Measurements from ENCODE around the gene TNRC18.

Gene TNRC18

DNA sequence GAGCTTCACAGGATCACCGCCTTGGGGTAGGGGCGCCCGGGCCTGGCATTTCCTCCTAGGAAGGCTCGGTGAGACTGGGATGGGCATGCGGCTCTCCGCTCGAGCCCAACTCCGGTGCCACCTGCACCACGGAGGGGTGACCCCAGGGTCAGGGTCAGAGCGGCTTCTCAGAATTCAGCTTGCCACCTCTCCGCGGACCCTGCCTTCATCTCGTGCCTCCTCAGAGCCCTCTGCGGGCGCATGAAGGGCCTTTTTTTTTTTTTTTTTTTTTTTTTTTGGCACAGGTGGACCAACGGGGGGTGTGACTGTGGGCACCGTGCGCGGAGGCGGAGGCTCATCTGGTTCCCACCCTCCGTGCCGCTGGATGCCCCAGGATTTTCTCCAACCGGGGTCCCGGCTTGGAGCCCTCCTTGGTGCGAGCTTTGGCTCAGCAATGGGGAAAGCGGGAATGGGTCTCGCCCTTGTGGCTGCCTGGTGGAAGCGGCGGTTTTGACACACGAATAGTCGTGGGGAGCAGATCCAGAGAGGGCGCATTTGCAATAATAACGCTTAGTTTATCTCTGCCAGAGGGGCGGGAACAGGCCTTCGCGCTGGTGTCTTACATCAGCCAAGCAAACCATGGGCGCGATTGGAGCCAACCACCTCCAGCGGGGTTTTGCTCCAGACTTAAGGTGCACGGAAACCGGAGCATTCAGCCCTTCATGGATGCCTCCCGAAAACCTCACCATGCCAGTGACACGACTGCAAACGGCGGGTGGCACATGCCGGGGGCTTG is 5.0 kb upstream of the TNRC18 start:
- peak; percentile 57 for DNase-seq

GRCh38 chr7:5426226-5426475 is 2.5 kb upstream of the TNRC18 start:
- no peak for DNase-seq

GRCh38 chr7:5425507-5426225 is 2.0 kb upstream of the TNRC18 start:
- DNase-seq: no peak

DNA sequence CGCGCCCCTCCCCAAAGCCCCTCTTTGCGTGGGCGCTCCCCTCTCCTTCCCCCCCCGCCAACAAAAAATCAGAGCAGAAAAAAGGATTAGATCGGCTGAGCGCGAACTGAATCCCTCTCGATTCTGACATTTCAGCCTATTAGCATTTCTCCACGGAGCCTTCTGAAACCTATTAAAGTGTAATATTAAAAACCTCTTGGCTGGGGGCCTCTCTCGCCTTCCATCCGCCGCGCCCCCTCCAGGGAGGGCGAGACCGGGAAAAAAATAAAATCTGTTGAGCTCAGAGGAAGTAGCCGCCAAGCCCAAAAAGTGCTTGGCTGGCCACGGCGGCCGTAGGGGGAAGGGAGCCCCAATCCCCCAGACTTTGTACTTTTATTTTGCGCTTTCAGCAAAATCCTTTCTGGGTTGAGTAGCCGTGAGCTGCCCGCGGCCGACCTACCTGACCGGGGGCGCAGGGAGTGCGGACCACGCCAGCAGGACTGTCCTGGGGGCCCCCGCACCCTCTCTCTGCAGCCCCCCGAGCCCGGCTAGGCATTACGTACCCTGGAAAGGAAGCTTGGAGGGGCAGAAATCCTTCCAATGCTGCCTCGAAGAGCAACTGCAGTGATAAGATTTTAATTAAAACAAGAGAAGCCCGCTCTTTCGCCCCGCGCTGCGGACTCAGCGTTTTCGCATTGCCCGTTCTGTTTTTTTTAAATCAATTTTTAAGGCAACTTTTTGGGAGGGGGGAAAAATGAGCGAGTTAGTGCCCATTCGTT is 1.3 kb upstream of the TNRC18 start:
- DNase-seq: no peak

DNA sequence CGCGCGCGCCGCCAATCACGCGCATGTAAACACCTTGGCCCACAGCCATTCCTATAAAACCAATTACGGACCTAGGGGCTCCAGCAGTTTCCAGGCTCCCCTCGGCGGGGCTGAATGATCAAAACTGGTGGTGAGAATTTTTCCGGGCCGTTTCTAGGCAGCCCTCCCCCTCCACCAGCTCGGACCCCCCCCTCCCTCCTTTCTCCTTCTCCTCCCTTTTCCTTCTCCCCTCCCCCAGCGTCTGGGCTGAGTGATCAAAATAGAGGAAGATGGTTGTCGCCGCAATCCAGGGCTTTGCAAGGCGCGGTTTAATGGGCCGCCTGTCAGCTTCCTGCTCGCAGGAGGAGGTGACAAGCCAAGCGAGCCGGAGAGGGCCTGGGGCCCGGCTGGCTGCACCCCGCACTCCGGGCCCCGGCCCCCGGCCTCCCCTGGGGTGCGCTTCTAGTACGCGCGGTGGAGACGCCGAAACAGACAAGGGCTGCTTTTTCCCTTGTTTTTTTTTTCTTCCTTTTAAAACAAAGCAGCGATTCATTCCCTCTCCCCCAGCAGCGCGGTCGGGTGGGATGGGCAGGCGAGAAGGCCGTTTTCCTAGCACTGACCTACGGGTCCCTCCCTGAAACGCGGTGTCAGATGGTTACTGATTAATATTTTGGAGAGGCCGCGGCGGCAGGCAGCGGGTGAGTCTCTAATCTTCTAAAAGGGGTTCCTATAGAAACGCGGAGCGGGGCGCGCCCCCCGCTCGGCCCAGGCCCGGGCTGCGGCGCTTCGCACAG is 528 bp upstream of the TNRC18 start:
- peak; percentile 77 for DNase-seq

DNA sequence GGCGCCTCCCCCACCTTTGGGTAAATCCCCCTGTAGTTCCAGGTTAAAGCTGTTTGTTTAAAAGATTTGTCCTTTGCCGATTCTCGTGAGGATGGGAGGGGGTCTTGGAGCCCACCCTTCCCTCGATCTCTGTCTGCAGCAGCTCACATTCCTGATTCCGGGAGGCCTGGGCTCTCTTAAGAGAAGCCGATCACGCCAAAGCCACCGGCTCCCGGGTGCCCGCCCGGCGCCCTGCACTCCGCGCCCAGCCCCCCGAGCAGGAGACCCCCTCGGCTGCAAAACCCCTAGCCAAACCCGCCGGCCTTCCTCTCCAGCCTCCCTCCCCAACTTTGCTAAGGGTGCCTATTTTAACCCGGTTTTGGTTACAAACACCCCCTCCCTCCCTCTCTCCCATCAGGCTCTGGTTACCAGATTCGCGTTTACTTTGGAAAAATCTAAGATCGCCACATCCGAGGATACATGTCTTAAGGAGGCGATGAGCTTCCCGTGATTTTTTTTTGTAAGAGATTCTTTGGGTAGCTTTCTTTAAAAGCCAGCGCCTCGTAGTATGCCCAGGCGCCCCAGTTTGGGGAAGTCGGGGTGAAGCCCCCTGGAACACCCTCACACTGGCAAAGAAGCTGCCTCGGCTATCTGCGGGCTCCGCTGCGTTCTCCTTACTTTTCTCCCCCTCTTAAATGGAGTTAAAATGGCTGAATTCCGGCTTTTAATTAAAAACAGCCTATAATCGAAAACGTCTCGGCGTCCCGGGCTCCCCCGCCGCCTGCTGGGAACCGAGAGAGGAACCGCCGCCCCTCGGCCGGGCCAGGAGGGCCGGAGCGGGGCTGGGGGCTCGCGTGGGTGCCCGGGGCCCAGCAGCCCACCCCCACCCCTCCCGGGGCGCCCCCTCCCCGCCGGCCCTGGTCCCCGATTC is 983 bp downstream of the TNRC18 start:
- peak; percentile 60 for DNase-seq

DNA sequence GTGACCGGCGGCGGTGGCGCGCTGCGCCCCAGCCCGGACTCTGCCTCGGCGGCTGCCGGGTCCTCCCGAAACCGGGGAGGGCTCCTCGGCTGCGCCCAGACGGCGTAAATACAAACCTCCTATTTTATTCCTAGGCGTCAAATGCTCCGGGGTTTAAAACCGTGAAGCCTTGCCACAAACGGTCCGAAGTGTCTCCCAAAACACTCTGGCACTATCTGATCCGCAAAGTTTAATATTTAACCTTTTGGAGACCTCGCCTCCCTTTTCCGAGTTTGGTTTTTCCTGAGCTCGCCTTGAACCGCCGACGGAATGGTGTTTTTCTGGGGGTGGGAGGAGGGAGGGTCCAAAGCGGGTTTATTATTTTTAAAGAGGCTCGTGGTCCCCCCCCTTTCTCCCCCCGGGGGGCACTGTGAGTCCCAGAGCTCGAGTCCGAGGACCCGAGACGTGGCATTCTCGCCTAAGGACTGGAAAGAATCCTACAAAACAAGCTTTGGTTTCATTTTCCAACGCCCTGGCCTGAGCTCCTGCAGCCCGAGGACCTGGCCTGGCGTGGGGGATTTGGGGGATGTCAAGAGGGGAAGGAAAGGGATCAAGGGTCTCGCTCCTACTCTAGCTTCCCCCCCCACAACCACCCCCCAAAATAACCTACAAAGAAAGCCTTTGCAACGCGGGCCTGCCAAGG is 1.8 kb downstream of the TNRC18 start:
- peak; percentile 60 for DNase-seq

DNA sequence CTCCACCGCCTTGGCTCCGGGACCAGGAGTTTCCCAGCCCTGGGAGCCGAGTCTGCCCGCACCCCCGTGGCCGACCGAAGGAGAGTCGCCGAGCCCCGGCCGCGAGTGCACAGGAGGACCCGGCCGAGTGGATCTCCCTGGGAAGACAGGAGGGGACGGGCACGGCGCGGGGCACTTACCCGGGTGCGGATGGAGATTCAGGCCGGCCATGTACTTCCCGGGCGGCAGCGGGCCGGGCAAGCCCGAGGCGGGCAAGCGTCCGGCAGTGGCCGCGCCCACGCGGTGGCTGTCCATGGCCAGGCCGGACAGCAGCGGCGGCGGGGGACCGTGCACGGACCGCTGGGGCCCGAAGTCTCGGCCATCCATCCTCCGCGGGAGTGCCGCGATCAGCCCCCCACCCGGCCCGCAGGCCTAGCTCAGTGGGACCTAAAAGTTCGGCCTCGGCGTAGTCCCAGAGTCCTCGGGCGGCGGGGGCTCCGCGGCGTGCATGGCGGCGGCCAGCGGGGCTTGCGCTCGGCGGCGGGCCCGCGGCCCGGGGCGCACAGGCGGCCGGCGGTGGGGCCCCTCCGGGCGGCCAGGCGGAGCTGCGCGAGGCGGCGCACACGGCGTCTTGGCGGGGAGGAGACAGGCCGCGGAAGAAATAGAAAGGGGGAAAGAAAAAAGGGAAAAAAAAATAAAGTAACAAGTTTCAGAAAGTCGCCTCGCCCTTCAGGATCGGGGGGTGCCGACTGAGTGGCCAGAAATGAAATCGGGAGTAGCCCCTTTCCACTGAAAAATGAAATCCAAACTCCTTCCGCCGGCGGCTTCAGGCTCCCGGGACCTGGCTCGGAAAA is 2.5 kb downstream of the TNRC18 start:
- DNase-seq: peak; percentile 62

DNA sequence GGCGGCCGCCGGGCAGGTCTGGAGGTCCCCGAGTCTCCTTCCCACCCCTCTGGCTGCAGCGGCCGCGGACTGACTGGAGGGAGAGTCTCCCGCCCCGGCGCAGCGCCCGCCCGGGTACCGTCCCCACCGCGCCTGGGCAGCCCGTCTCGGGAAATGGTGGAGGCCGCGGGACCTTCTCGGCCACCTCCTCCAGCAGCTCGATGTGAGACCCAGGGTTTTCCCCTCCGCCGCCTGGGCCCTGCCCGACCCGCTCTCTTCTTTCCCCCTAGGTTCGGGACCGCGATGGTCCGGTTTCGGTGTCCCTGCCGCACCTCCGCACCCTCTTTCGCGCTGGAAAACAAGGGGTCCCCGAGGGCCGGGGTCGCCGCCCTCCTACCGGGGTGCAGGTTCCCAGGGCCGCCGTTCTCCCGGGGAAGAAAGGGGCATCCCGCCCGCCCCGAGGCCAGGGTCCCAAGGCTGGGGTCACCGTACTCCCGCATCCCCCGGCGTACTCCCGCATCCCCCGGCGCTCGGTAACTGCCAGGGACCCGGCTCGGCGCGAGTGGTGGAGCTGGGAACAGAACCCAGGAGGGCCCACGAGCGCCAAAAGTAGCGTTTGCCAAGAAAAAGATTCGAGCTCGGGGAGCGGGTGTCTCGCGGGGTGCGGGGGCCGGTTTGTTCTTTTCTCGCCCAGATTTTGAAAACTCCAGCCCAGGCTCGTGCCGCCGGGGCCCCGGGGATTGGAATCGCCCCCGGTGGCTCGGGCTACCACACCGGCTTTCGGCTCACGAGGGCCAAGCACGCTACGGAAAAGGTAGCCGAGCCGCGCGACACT is 3.4 kb downstream of the TNRC18 start:
- peak; percentile 69 for DNase-seq

- no peak for DNase-seq
Measured at GRCh38 chr7:5419539-5420066, 4.0 kb downstream of the TNRC18 start.

GRCh38 chr7:5418285-5418582 is 5.4 kb downstream of the TNRC18 start:
- no peak for DNase-seq

DNA sequence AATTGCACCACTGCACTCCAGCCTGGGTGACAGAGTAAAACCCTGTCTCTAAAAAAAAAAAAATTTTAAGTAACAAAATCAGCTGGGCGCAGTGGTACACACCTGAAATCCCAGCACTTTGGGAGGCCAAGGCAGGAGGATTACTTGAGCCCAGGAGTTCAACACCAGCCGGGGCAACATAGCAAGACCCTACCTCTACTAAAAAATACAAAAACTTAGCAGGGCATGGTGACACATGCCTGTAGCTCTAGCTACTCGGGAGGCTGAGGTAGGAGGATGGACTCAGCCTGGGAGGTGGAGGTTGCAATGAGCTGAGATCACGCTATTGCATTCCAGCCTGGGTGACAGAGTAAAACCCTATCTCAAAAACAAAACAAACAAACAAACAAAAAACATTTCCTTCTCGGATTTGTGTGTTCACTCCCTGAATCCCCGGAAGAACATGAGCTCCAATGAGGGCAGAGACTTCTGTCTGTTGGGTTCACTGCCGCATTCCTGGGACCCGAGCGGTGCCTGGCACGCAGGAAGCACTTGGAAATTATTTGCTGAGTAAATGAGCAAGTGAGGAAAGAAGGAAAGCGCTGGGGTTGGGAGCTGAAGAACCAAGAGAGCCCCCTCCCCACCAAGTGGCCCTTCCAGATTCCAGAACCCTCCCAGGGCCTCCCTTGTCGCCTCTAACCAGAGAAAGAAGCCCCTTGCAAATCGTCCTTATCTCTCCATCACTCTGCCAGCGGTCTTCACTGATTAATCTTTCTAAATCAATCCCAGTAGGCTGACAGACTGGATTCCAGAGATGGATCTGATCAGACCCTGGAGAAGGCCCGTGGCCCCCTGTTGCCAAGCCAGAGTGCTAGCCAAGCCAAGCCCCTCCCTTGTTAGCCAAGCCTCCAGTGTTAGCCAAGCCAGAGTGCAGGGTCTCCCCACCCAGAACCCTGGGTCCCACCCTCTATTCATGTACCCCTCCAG is 6.2 kb downstream of the TNRC18 start:
- no peak for DNase-seq

GRCh38 chr7:5414916-5415315 is 8.7 kb downstream of the TNRC18 start:
- no peak for DNase-seq

GRCh38 chr7:5413449-5413786 is 10.2 kb downstream of the TNRC18 start:
- DNase-seq: no peak

DNA sequence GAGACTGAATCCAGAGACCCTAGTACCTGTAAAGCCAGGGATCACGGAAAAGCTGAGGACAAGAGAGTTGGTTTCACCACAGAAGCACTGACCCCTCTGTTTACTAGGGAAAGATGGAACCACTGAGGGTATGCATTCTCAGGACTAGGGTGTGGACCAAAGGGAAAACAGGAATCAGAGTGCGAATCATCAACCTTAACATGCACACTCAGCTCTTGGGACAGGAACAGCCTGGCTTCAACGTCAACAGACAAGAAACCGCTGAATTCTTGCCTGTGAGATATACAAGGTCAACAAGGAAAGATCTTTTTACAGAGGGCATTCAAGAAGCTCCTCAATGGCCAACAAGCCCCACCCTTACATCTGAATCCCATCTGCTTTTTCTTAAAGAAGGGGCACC is 14.9 kb downstream of the TNRC18 start:
- no peak for DNase-seq

GRCh38 chr7:5406957-5407945 is 16.4 kb downstream of the TNRC18 start:
- DNase-seq: no peak

DNA sequence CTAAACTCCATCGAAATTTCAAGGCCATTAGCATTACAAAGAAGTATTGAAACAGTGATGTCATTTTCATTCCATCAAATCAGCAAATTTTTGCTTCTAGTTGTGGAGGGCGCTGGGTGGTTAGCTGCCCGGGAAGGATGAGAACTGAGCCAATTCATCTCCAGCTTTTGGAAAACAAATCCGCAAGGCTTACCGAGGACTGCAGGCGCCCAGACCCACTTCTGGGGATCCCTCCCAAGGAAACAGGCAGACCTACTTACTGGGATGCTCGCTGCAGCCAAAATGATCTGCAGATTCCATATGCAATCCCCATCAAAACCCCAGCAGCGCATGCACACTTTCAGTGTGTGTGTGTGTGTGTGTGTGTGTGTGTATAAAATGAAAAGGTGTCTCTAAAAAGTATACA is 19.2 kb downstream of the TNRC18 start:
- DNase-seq: no peak
